ENCODE data around the gene PDLIM7. TPM values are rescaled to one million over a fixed set of nuclear protein-coding genes. Genes with fewer than 3 reads are reported as not detected.

PDLIM7 gene
- total and polyA plus RNA-seq, 2 of the 4 experiments (the other 2 are of a cell fraction) = 70.4 to 534 TPM

GRCh38 chr5:177524539-177524900 lies 27.1 kb upstream of the PDLIM7 start:
- intact Hi-C loops (cut with micrococcal nuclease) (no loop called here), dilution Hi-C loops (cut with HindIII; ENCODE audit: low sequenced_read_pairs, unreplicated experiment) (no loop called here)
- CTCF ChIA-PET = no interaction called here

More at GRCh38 chr5:177524539-177524900, 27.1 kb upstream of the PDLIM7 start:
- peaks cover 9% of the 10 kb centered on the region for H4K20me1 ChIP-seq (ENCODE audit: insufficient read depth, low read length)
- H2AFZ ChIP-seq (replicated peaks; ENCODE audit: low read length, poor library complexity) = no peak overlapping the region
- peaks cover 89% of the 10 kb centered on the region for H3K36me3 ChIP-seq (ENCODE audit: control insufficient read depth, insufficient read depth, low read length)
- H2BK20ac ChIP-seq (ENCODE audit: low read depth, low read length) = no peak overlapping the region
- no peak overlapping the region for H3K14ac ChIP-seq (replicated peaks; ENCODE audit: low read depth, low read length)
- in situ Hi-C loops (cut with MboI; ENCODE audit: low sequenced_read_pairs) = no loop called here
- no peak overlapping the region for H4K91ac ChIP-seq (ENCODE audit: insufficient read depth, low read depth, low read length)
- TF ChIP-seq MAFK (IDR thresholded peaks at IDR 0.05; ENCODE audit: low read depth, low read length) (no peak), NFE2L2 (IDR thresholded peaks at IDR 0.05; ENCODE audit: low read depth, low read length) (no peak), MXI1 (IDR thresholded peaks at IDR 0.05; ENCODE audit: borderline replicate concordance, low read depth, low read length) (no peak), CEBPB (IDR thresholded peaks at IDR 0.05; ENCODE audit: low read depth, low read length) (no peak), RFX5 (IDR thresholded peaks at IDR 0.05; ENCODE audit: low read depth, low read length) (no peak), CHD1 (IDR thresholded peaks at IDR 0.05; ENCODE audit: low read depth, low read length) (no peak), MAZ (IDR thresholded peaks at IDR 0.05; ENCODE audit: borderline replicate concordance, low read depth, low read length) (no peak), USF2 (IDR thresholded peaks at IDR 0.05; ENCODE audit: low read depth, low read length) (no peak), SMC3 (IDR thresholded peaks at IDR 0.05; ENCODE audit: low read depth, low read length) (no peak), FOS (IDR thresholded peaks at IDR 0.05; ENCODE audit: low read depth, low read length) (no peak), RCOR1 (IDR thresholded peaks at IDR 0.05; ENCODE audit: insufficient replicate concordance, low read length) (no peak), RAD21 (IDR thresholded peaks at IDR 0.05; ENCODE audit: low read length) (no peak), BHLHE40 (IDR thresholded peaks at IDR 0.05; ENCODE audit: low read depth, low read length) (no peak)
- peaks cover 29 to 67% of the 10 kb centered on the region in 2 experiments for H3K79me1 ChIP-seq (ENCODE audit: low read depth in 1 of 2, low read length in 2 of 2)
- H4K5ac ChIP-seq (ENCODE audit: low read depth, low read length) = no peak overlapping the region
- no peak overlapping the region for H3K9ac ChIP-seq (ENCODE audit: low read depth, low read length)
- no peak overlapping the region for H3K18ac ChIP-seq (ENCODE audit: low read depth, low read length)
- H3K23ac ChIP-seq (ENCODE audit: low read depth, low read length) = no peak overlapping the region
- H3K4me1 ChIP-seq (ENCODE audit: control insufficient read depth, insufficient read depth, low read length) = no peaks in the 10 kb centered on the region
- no peak overlapping the region for H2AK9ac ChIP-seq (replicated peaks; ENCODE audit: low read depth, low read length, poor library complexity)
- no peak overlapping the region for H2BK120ac ChIP-seq (ENCODE audit: low read depth, low read length)
- H3K27ac ChIP-seq (ENCODE audit: insufficient read depth, low read length) = no peak overlapping the region
- no peak overlapping the region for H3K4me3 ChIP-seq (ENCODE audit: insufficient read depth, low read depth, low read length)
- H3K9me1 ChIP-seq (ENCODE audit: insufficient read depth, low read length) = peaks cover 5% of the 10 kb centered on the region; the same call in 1 of the 2 replicates
- no peaks in the 10 kb centered on the region for H3K9me3 ChIP-seq (ENCODE audit: control insufficient read depth, insufficient read depth, low read length)
- no peak overlapping the region for H3K4ac ChIP-seq (ENCODE audit: low read depth, low read length)
- BruUV-seq (replicated peaks) = no TSS peak
- H2BK5ac ChIP-seq (ENCODE audit: low read depth, low read length, poor library complexity, severe bottlenecking) = no peak overlapping the region
- no peak for ATAC-seq (ENCODE audit: low read depth)
- no peak overlapping the region for H2AK5ac ChIP-seq (ENCODE audit: low read depth, low read length)
- POLR2A ChIA-PET (ENCODE audit: unreplicated experiment) = no interaction called here
- no peak for DNase-seq
- H3K27me3 ChIP-seq (ENCODE audit: control insufficient read depth, insufficient read depth, low read length) = no peaks in the 10 kb centered on the region
- no peak overlapping the region for H3K56ac ChIP-seq (ENCODE audit: extremely low read depth, insufficient read depth, low read length)
- H3K4me2 ChIP-seq (ENCODE audit: low read depth, low read length) = no peak overlapping the region
- H4K8ac ChIP-seq (ENCODE audit: low read depth in 2 of 2, low read length in 2 of 2) = no peak overlapping the region
- H2BK15ac ChIP-seq (ENCODE audit: low read depth, low read length) = no peak overlapping the region
- WGBS, 2 experiments (ENCODE audit: extremely low coverage in 2 of 2, insufficient read length in 1 of 2) = 100% methylated on average over 1 of the region's 12 CpGs; no CpG with 5 or more reads in 1 of the 2 experiments

Data from IMR-90 (cell line).